ENCODE results near the gene TMEM132D. TPM values are rescaled to one million over a fixed set of nuclear protein-coding genes. Genes with fewer than 3 reads are reported as not detected.

The TMEM132D gene
- total RNA-seq, 1 donor from 2014 or later = 1.6 TPM

DNA sequence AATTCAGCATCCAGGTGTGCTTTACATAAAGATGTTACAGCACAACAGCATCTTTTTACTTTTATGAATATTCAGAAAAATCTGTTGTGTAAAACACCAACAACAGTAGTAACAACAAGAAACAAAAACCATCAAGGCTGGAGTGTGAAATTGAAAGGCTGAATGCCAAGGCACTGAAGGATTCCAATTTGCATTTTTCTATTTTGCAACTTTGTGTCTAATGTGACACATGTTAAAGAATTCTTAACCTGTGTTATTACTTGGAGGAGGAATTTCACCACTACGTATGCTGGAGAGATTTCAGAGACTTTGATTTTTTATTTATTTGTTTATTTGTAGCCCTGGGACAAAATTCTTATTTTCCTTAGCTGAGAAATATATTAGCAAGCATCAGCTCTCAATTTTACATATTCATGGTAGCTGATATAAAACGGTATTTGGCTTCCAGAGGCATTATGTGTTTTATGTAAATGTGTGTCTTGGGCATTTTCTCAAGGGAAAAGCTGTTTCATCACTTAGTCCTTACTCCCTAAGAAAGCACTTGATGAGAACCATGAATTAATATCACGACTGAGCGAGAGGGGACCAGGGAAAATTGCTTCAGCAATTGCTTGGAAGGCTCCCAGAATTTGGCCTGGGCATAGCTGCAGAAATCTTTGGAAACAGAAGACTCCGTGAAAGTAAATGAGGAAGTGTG lies 475.4 kb downstream of the TMEM132D start:
- Histone ChIP-seq H3K27me3 (ENCODE audit: control insufficient read depth in 3 of 3, insufficient read depth in 3 of 3, low read length in 3 of 3) (no peaks in the 10 kb centered on the region), H3K9ac (ENCODE audit: low read depth in 1 of 3, low read length in 3 of 3) (no peak overlapping the region), H3K4me3 (ENCODE audit: low read length in 3 of 3) (no peak overlapping the region), H3K9me3 (ENCODE audit: control insufficient read depth in 3 of 3, low read length in 3 of 3) (peaks cover 0 to 3% (median 1%) of the 10 kb centered on the region in 3 donors), H3K4me1 (ENCODE audit: control insufficient read depth in 3 of 3, insufficient read depth in 3 of 3, low read length in 3 of 3) (no peaks in the 10 kb centered on the region), H3K36me3 (ENCODE audit: control insufficient read depth in 3 of 3, insufficient read depth in 3 of 3, low read length in 3 of 3) (no peaks in the 10 kb centered on the region), H3K27ac (ENCODE audit: low read depth, low read length) (no peak overlapping the region)

DNA sequence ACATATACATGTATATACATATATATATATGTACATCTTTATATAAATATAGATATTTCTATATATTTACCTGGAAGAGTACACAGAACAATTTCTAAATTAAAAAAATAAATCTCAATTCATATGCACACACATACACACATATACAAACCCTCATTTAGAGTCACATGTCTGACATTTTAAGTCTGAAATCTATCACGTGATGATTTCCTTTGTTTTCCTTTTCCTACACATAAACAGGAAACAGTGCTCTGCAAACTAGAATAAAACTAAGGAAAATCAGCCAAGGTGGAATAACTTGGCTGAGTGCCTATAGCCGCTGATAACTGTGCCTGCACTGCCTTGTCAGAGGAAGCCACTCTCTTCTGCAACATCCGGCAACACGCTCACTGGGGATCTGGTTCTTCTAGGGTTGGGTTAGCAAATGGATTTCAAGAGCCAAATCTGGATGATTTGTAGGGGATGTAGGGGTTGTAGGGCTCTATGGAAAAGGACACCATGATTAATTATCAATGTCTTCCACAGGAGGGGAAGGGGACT lies 480.7 kb downstream of the TMEM132D start:
- no peaks in the 10 kb centered on the region for H3K36me3 ChIP-seq (ENCODE audit: control insufficient read depth in 3 of 3, insufficient read depth in 3 of 3, low read length in 3 of 3)
- peaks cover 0 to 2% (median 0%) of the 10 kb centered on the region in 3 donors for H3K9me3 ChIP-seq (ENCODE audit: control insufficient read depth in 3 of 3, low read length in 3 of 3)
- no peaks in the 10 kb centered on the region for H3K4me1 ChIP-seq (ENCODE audit: control insufficient read depth in 3 of 3, insufficient read depth in 3 of 3, low read length in 3 of 3)
- no peak overlapping the region for H3K4me3 ChIP-seq (ENCODE audit: low read length in 3 of 3)
- no peaks in the 10 kb centered on the region for H3K27me3 ChIP-seq (ENCODE audit: control insufficient read depth in 3 of 3, insufficient read depth in 3 of 3, low read length in 3 of 3)
- no peak overlapping the region for H3K9ac ChIP-seq (ENCODE audit: low read depth in 1 of 3, low read length in 3 of 3)
- H3K27ac ChIP-seq (ENCODE audit: low read depth, low read length) = no peak overlapping the region

DNA sequence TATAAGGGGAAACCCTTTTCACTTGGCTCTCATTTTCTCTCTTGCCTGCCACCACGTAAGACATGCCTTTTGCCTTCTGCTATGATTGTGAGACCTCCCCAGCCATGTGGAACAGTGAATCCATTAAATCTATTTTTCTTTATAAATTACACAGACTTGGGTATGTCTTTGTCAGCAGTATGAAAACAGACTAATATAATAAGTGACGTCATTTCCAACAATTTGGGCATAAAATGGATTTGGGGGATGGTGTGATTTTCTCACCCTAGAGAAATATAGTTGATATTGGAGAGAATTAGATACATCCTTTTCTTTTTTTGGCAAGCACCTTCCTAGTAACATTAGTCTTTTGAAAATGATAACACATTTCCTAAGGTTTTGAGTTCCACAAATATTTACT lies 490.5 kb downstream of the TMEM132D start:
- Histone ChIP-seq H3K9ac (ENCODE audit: low read depth in 1 of 3, low read length in 3 of 3) (no peak overlapping the region), H3K36me3 (ENCODE audit: control insufficient read depth in 3 of 3, insufficient read depth in 3 of 3, low read length in 3 of 3) (no peaks in the 10 kb centered on the region), H3K27ac (ENCODE audit: low read depth, low read length) (no peak overlapping the region), H3K27me3 (ENCODE audit: control insufficient read depth in 3 of 3, insufficient read depth in 3 of 3, low read length in 3 of 3) (no peaks in the 10 kb centered on the region), H3K9me3 (ENCODE audit: control insufficient read depth in 3 of 3, low read length in 3 of 3) (peaks cover 0 to 3% (median 0%) of the 10 kb centered on the region in 3 donors), H3K4me3 (ENCODE audit: low read length in 3 of 3) (no peak overlapping the region), H3K4me1 (ENCODE audit: control insufficient read depth in 3 of 3, insufficient read depth in 3 of 3, low read length in 3 of 3) (no peaks in the 10 kb centered on the region)

DNA sequence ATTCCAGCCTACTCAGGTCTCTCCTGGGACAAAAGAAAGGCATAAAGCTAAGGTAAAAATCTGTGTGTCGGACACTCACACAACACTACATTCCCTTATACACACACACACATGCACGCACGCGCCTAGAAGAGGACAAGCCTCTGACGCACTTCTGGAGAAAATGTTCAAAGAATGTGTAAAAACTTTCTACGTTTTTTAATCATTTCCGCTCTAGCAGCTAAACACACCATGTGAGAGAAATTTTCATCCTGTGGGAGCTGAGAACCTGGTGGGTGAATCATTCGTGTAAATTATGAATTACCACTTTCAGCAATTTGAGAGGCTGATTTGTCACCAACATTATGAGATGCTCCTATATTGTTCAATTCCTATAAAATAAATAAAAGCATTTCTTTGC lies 494.5 kb downstream of the TMEM132D start:
- H3K27me3 ChIP-seq (ENCODE audit: control insufficient read depth in 3 of 3, insufficient read depth in 3 of 3, low read length in 3 of 3) = no peaks in the 10 kb centered on the region
- no peak overlapping the region for H3K4me3 ChIP-seq (ENCODE audit: low read length in 3 of 3)
- H3K27ac ChIP-seq (ENCODE audit: low read depth, low read length) = no peak overlapping the region
- no peaks in the 10 kb centered on the region for H3K4me1 ChIP-seq (ENCODE audit: control insufficient read depth in 3 of 3, insufficient read depth in 3 of 3, low read length in 3 of 3)
- no peaks in the 10 kb centered on the region for H3K36me3 ChIP-seq (ENCODE audit: control insufficient read depth in 3 of 3, insufficient read depth in 3 of 3, low read length in 3 of 3)
- H3K9ac ChIP-seq (ENCODE audit: low read depth in 1 of 3, low read length in 3 of 3) = no peak overlapping the region
- H3K9me3 ChIP-seq (ENCODE audit: control insufficient read depth in 3 of 3, low read length in 3 of 3) = no peaks in the 10 kb centered on the region

DNA sequence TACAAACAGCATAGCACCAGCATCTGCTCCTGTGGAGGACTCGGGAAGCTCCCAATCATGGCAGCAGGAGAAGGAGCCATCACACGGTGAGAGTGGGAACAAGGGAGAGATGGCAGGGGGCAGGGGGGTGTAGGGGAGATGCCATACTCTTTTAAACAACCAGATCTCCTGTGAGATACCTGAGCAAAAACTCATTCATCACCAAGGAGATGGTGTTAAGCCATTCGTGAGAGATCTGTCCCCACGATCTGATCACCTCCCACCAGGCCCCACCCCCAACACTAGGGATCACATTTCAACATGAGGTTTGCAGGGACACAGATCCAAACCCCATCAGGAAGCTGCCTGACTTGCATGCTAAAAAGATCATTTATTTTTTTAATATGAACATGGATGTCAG lies 499.3 kb downstream of the TMEM132D start:
- Histone ChIP-seq H3K36me3 (ENCODE audit: control insufficient read depth in 3 of 3, insufficient read depth in 3 of 3, low read length in 3 of 3) (no peaks in the 10 kb centered on the region), H3K27ac (ENCODE audit: low read depth, low read length) (no peak overlapping the region), H3K4me3 (ENCODE audit: low read length in 3 of 3) (no peak overlapping the region), H3K9me3 (ENCODE audit: control insufficient read depth in 3 of 3, low read length in 3 of 3) (no peaks in the 10 kb centered on the region), H3K27me3 (ENCODE audit: control insufficient read depth in 3 of 3, insufficient read depth in 3 of 3, low read length in 3 of 3) (peaks cover 0 to 3% (median 0%) of the 10 kb centered on the region in 3 donors), H3K4me1 (ENCODE audit: control insufficient read depth in 3 of 3, insufficient read depth in 3 of 3, low read length in 3 of 3) (no peaks in the 10 kb centered on the region), H3K9ac (ENCODE audit: low read depth in 1 of 3, low read length in 3 of 3) (no peak overlapping the region)

DNA sequence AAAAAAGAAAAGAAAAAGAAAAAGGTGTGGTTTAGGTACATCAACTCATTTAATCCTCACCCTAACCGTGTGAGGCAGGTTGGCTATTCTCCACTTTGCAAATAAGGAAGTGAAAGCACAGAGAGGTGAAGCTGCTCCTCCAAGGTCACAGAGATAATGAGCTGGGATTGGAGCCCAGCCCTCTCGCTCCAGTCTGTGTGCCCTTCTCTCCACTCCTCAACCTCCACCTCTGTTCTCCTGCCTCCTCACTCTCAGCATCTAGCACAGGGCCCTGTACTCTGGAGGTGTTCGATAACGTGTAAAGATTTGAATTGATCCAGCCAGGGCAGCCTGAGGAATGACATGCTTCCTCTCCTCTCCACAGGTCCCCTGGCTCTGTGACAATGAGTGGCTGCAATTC lies 502.3 kb downstream of the TMEM132D start:
- H3K27ac ChIP-seq (ENCODE audit: low read depth, low read length) = no peak overlapping the region
- peaks cover 0 to 3% (median 0%) of the 10 kb centered on the region in 3 donors for H3K27me3 ChIP-seq (ENCODE audit: control insufficient read depth in 3 of 3, insufficient read depth in 3 of 3, low read length in 3 of 3)
- no peak overlapping the region for H3K4me3 ChIP-seq (ENCODE audit: low read length in 3 of 3)
- no peak overlapping the region for H3K9ac ChIP-seq (ENCODE audit: low read depth in 1 of 3, low read length in 3 of 3)
- no peaks in the 10 kb centered on the region for H3K4me1 ChIP-seq (ENCODE audit: control insufficient read depth in 3 of 3, insufficient read depth in 3 of 3, low read length in 3 of 3)
- no peaks in the 10 kb centered on the region for H3K36me3 ChIP-seq (ENCODE audit: control insufficient read depth in 3 of 3, insufficient read depth in 3 of 3, low read length in 3 of 3)
- peaks cover 0 to 4% (median 0%) of the 10 kb centered on the region in 3 donors for H3K9me3 ChIP-seq (ENCODE audit: control insufficient read depth in 3 of 3, low read length in 3 of 3)

DNA sequence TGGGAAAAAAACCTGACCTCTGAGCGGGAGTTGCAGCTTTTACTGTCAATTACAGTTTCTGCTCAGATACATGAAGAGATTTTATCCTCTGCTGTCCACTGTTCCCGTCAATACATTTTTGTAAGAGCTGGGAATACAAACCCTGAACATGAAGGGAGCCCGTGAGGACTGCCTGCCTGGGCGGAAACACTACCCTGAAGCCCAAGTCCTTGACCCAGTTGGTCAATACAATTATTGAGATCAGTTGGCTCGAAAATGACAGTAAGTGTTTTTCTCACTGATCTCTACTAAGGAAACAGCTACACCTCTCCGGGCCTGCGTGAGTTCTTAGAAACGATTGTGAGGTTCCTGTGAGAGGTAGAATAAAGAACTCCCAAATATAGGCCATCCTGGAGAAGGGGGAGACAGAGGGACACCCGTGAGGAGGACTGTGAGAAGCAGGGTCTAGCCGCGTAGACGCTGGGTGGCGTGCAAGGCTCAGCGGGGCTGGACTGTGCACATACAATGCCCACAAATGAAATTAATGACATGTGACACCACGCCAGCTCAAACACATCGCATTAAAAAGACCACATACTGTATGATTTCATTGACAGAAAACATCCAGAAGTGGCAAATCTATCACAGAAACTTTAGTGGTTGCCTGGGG lies 509.5 kb downstream of the TMEM132D start:
- peaks cover 0 to 4% (median 0%) of the 10 kb centered on the region in 3 donors for H3K9me3 ChIP-seq (ENCODE audit: control insufficient read depth in 3 of 3, low read length in 3 of 3)
- H3K27me3 ChIP-seq (ENCODE audit: control insufficient read depth in 3 of 3, insufficient read depth in 3 of 3, low read length in 3 of 3) = no peaks in the 10 kb centered on the region
- no peak overlapping the region for H3K27ac ChIP-seq (ENCODE audit: low read depth, low read length)
- H3K9ac ChIP-seq (ENCODE audit: low read depth in 1 of 3, low read length in 3 of 3) = no peak overlapping the region
- H3K4me3 ChIP-seq (ENCODE audit: low read length in 3 of 3) = no peak overlapping the region
- no peaks in the 10 kb centered on the region for H3K4me1 ChIP-seq (ENCODE audit: control insufficient read depth in 3 of 3, insufficient read depth in 3 of 3, low read length in 3 of 3)
- no peaks in the 10 kb centered on the region for H3K36me3 ChIP-seq (ENCODE audit: control insufficient read depth in 3 of 3, insufficient read depth in 3 of 3, low read length in 3 of 3)

GRCh38 chr12:129393357-129393937 lies 510.4 kb downstream of the TMEM132D start:
- Histone ChIP-seq H3K9me3 (ENCODE audit: control insufficient read depth in 3 of 3, low read length in 3 of 3) (no peaks in the 10 kb centered on the region), H3K9ac (ENCODE audit: low read depth in 1 of 3, low read length in 3 of 3) (no peak overlapping the region), H3K27ac (ENCODE audit: low read depth, low read length) (no peak overlapping the region), H3K4me1 (ENCODE audit: control insufficient read depth in 3 of 3, insufficient read depth in 3 of 3, low read length in 3 of 3) (no peaks in the 10 kb centered on the region), H3K4me3 (ENCODE audit: low read length in 3 of 3) (no peak overlapping the region), H3K27me3 (ENCODE audit: control insufficient read depth in 3 of 3, insufficient read depth in 3 of 3, low read length in 3 of 3) (no peaks in the 10 kb centered on the region), H3K36me3 (ENCODE audit: control insufficient read depth in 3 of 3, insufficient read depth in 3 of 3, low read length in 3 of 3) (no peaks in the 10 kb centered on the region)

- H3K27me3 ChIP-seq (ENCODE audit: control insufficient read depth in 3 of 3, insufficient read depth in 3 of 3, low read length in 3 of 3) = no peaks in the 10 kb centered on the region
- H3K4me3 ChIP-seq (ENCODE audit: low read length in 3 of 3) = no peak overlapping the region
- no peaks in the 10 kb centered on the region for H3K36me3 ChIP-seq (ENCODE audit: control insufficient read depth in 3 of 3, insufficient read depth in 3 of 3, low read length in 3 of 3)
- no peak overlapping the region for H3K9ac ChIP-seq (ENCODE audit: low read depth in 1 of 3, low read length in 3 of 3)
- H3K4me1 ChIP-seq (ENCODE audit: control insufficient read depth in 3 of 3, insufficient read depth in 3 of 3, low read length in 3 of 3) = no peaks in the 10 kb centered on the region
- H3K27ac ChIP-seq (ENCODE audit: low read depth, low read length) = no peak overlapping the region
- H3K9me3 ChIP-seq (ENCODE audit: control insufficient read depth in 3 of 3, low read length in 3 of 3) = no peaks in the 10 kb centered on the region
Measured at GRCh38 chr12:129385637-129385990, 518.2 kb downstream of the TMEM132D start.

GRCh38 chr12:129383956-129384355 lies 519.9 kb downstream of the TMEM132D start:
- H3K27me3 ChIP-seq (ENCODE audit: control insufficient read depth in 3 of 3, insufficient read depth in 3 of 3, low read length in 3 of 3) = no peaks in the 10 kb centered on the region
- no peak overlapping the region for H3K9ac ChIP-seq (ENCODE audit: low read depth in 1 of 3, low read length in 3 of 3)
- H3K4me1 ChIP-seq (ENCODE audit: control insufficient read depth in 3 of 3, insufficient read depth in 3 of 3, low read length in 3 of 3) = no peaks in the 10 kb centered on the region
- H3K9me3 ChIP-seq (ENCODE audit: control insufficient read depth in 3 of 3, low read length in 3 of 3) = no peaks in the 10 kb centered on the region
- no peak overlapping the region for H3K27ac ChIP-seq (ENCODE audit: low read depth, low read length)
- no peak overlapping the region for H3K4me3 ChIP-seq (ENCODE audit: low read length in 3 of 3)
- no peaks in the 10 kb centered on the region for H3K36me3 ChIP-seq (ENCODE audit: control insufficient read depth in 3 of 3, insufficient read depth in 3 of 3, low read length in 3 of 3)
